ENCODE measurements around the gene TRAPPC2.
"Not testable (repeated sequence)": the region's sequence is repeated elsewhere in the genome, so short reads cannot be mapped to it uniquely, and the experiment has no call there.

Gene TRAPPC2

GRCh38 chrX:13742397-13743176, 8.2 kb upstream of the TRAPPC2 start:
- no peak for DNase-seq

- DNase-seq, result no peak
These were observed 7.3 kb upstream of the TRAPPC2 start for GRCh38 chrX:13741695-13742094.

GRCh38 chrX:13733506-13733905, 914 bp downstream of the TRAPPC2 start:
- no peak for DNase-seq

GRCh38 chrX:13732246-13733067, 2.0 kb downstream of the TRAPPC2 start:
- DNase-seq, result no peak

- DNase-seq, result not testable (repeated sequence)
These were observed 3.9 kb downstream of the TRAPPC2 start for GRCh38 chrX:13730523-13730922.

GRCh38 chrX:13726583-13726982, 7.8 kb downstream of the TRAPPC2 start:
- DNase-seq, result not testable (repeated sequence)

- DNase-seq, result not testable (repeated sequence)
These were observed 9.5 kb downstream of the TRAPPC2 start for GRCh38 chrX:13724878-13725277.

GRCh38 chrX:13721819-13722519, 12.5 kb downstream of the TRAPPC2 start:
- DNase-seq, result no peak

- no peak for DNase-seq
These were observed 13.0 kb downstream of the TRAPPC2 start for GRCh38 chrX:13721371-13721770.

- no peak for DNase-seq
These were observed 15.1 kb downstream of the TRAPPC2 start for GRCh38 chrX:13719192-13719856.

GRCh38 chrX:13717700-13718472, 16.5 kb downstream of the TRAPPC2 start:
- no peak for DNase-seq

- DNase-seq, result no peak
These were observed 17.5 kb downstream of the TRAPPC2 start for GRCh38 chrX:13716905-13717304.

- DNase-seq, result no peak
These were observed 18.0 kb downstream of the TRAPPC2 start for GRCh38 chrX:13716455-13716854.

- DNase-seq, result no peak
These were observed 23.3 kb downstream of the TRAPPC2 start for GRCh38 chrX:13711141-13711540.

GRCh38 chrX:13703589-13703988, 30.8 kb downstream of the TRAPPC2 start:
- DNase-seq, result no peak

- DNase-seq, result no peak
These were observed 31.3 kb downstream of the TRAPPC2 start for GRCh38 chrX:13703135-13703534.

- DNase-seq, result no peak
These were observed 32.2 kb downstream of the TRAPPC2 start for GRCh38 chrX:13702111-13702789.

- DNase-seq, result no peak
These were observed 34.0 kb downstream of the TRAPPC2 start for GRCh38 chrX:13700380-13700779.

- DNase-seq, result no peak
These were observed 35.1 kb downstream of the TRAPPC2 start for GRCh38 chrX:13699183-13699826.

GRCh38 chrX:13698432-13698831, 36.0 kb downstream of the TRAPPC2 start:
- DNase-seq, result no peak

GRCh38 chrX:13697976-13698375, 36.4 kb downstream of the TRAPPC2 start:
- no peak for DNase-seq
